Calu3 (cell line): Measurements from ENCODE around the gene DCDC2. TPM values are rescaled to one million over a fixed set of nuclear protein-coding genes. Genes with fewer than 3 reads are reported as not detected.

ENCODE experiments used
- BruUV-seq: library from RNA; stranded (reverse); fragments of 400-500 nt; replicated peaks from 2 replicates; lab custom pipeline; 2021; lab: Mats Ljungman, UMichigan
- CTCF ChIA-PET: fragments of 300-600 bp; sonication (Branson Sonifier 250); formaldehyde crosslinking; loops from one replicate; lab custom pipeline; 2022; ENCODE audit warnings: antibody characterized with exemption; lab: Charles Lee
- DNase-seq: peaks from one replicate; pipeline ENCODE4 v3.0.0; 2022
- H3K27ac Mint-ChIP-seq: one replicate; pipeline ENCODE4 v1.8.0; 2022; ENCODE audit warnings: mixed read lengths; ENCODE audit not compliant: unreplicated experiment
- H3K27me3 Mint-ChIP-seq: one replicate; pipeline ENCODE4 v1.8.0; 2022; ENCODE audit warnings: mixed read lengths; ENCODE audit not compliant: unreplicated experiment
- H3K36me3 Mint-ChIP-seq: one replicate; pipeline ENCODE4 v1.8.0; 2022; ENCODE audit warnings: mild to moderate bottlenecking, moderate library complexity, mixed read lengths; ENCODE audit not compliant: insufficient read depth, unreplicated experiment
- H3K4me1 Mint-ChIP-seq: one replicate; pipeline ENCODE4 v1.8.0; 2022; ENCODE audit warnings: mild to moderate bottlenecking, low read depth, mixed read lengths; ENCODE audit not compliant: unreplicated experiment
- H3K4me3 Mint-ChIP-seq: one replicate; pipeline ENCODE4 v1.8.0; 2022; ENCODE audit warnings: mild to moderate bottlenecking, low read depth, moderate library complexity, mixed read lengths; ENCODE audit not compliant: unreplicated experiment
- H3K9me3 Mint-ChIP-seq: one replicate; pipeline ENCODE4 v1.8.0; 2022; ENCODE audit warnings: low read depth, mixed read lengths; ENCODE audit not compliant: unreplicated experiment
- CTCF ChIP-seq: fragments of 200-600 bp; IDR thresholded peaks from one replicate; pipeline ENCODE4 v1.8.0; 2022; ENCODE audit warnings: antibody characterized with exemption; ENCODE audit not compliant: unreplicated experiment
- intact Hi-C: fragments of 100-400 bp; cut with micrococcal nuclease; formaldehyde crosslinking; loops from one replicate; pipeline ENCODE4 v1.10.0; 2022; ENCODE audit not compliant: unreplicated experiment
- total RNA-seq: library from RNA; stranded (reverse); gene quantifications from 2 replicates; pipeline ENCODE4 v1.2.3, GENCODE V29; 2022

The DCDC2 gene
- total RNA-seq, 1 experiment from 2014 or later = 91.8 TPM

- H3K27ac Mint-ChIP-seq = no peak overlapping the region
- DNase-seq = no peak
- H3K4me3 Mint-ChIP-seq = no peak overlapping the region
- CTCF ChIA-PET = interaction anchor here (0.6 kb wide), 1 partner anchor 61 kb away, joined by 3 read pairs; no protein-coding TSS in a partner anchor
- no TSS peak for BruUV-seq
- no peaks in the 10 kb centered on the region for H3K9me3 Mint-ChIP-seq
- TF ChIP-seq CTCF = no peak
- peaks cover 66% of the 10 kb centered on the region for H3K4me1 Mint-ChIP-seq
- peaks cover 7% of the 10 kb centered on the region for H3K36me3 Mint-ChIP-seq
- no peaks in the 10 kb centered on the region for H3K27me3 Mint-ChIP-seq
- intact Hi-C loops = no loop called here
Measured at GRCh38 chr6:24327756-24328155, 30.1 kb downstream of the DCDC2 start.

- no peak for DNase-seq
- no peak overlapping the region for H3K4me3 Mint-ChIP-seq
- CTCF ChIA-PET = no interaction called here
- no peaks in the 10 kb centered on the region for H3K27me3 Mint-ChIP-seq
- no TSS peak for BruUV-seq
- H3K9me3 Mint-ChIP-seq = no peaks in the 10 kb centered on the region
- TF ChIP-seq CTCF = no peak
- intact Hi-C loops = loop anchor here (2.0 kb wide), 1 partner anchor 43 kb away; no protein-coding TSS in a partner anchor
- no peak overlapping the region for H3K27ac Mint-ChIP-seq
- H3K4me1 Mint-ChIP-seq = peaks cover 71% of the 10 kb centered on the region
- peaks cover 13% of the 10 kb centered on the region for H3K36me3 Mint-ChIP-seq
Measured at GRCh38 chr6:24325978-24326377, 31.9 kb downstream of the DCDC2 start.

GRCh38 chr6:24324617-24325016 is 33.2 kb downstream of the DCDC2 start:
- peak overlapping the region; percentile 45 for H3K27ac Mint-ChIP-seq
- H3K9me3 Mint-ChIP-seq = no peaks in the 10 kb centered on the region
- H3K4me3 Mint-ChIP-seq = no peak overlapping the region
- TF ChIP-seq CTCF = no peak
- H3K27me3 Mint-ChIP-seq = no peaks in the 10 kb centered on the region
- peaks cover 13% of the 10 kb centered on the region for H3K36me3 Mint-ChIP-seq
- BruUV-seq = no TSS peak
- DNase-seq = no peak
- intact Hi-C loops = loop anchor here (2.0 to 5.0 kb wide), 2 partner anchors 33 to 42 kb away; partner anchors contain the start of gene DCDC2
- peaks cover 66% of the 10 kb centered on the region for H3K4me1 Mint-ChIP-seq
- CTCF ChIA-PET = interaction anchor here (0.8 to 1.6 kb wide), 6 partner anchors 8 to 35 kb away, joined by 3 to 7 read pairs (median 4); partner anchors contain the start of gene DCDC2

- CTCF ChIA-PET = interaction anchor here (0.6 to 1.6 kb wide), 10 partner anchors 9 to 363 kb away, joined by 3 to 7 read pairs (median 3); partner anchors contain the start of gene DCDC2
- intact Hi-C loops = loop anchor here (2.0 to 5.0 kb wide), 2 partner anchors 34 to 41 kb away; partner anchors contain the start of gene DCDC2
- peak overlapping the region; percentile 5 for H3K4me3 Mint-ChIP-seq
- H3K9me3 Mint-ChIP-seq = no peaks in the 10 kb centered on the region
- peaks cover 67% of the 10 kb centered on the region for H3K4me1 Mint-ChIP-seq
- no TSS peak for BruUV-seq
- peak overlapping the region; percentile 45 for H3K27ac Mint-ChIP-seq
- TF ChIP-seq CTCF = no peak
- peaks cover 13% of the 10 kb centered on the region for H3K36me3 Mint-ChIP-seq
- DNase-seq = no peak
- no peaks in the 10 kb centered on the region for H3K27me3 Mint-ChIP-seq
Measured at GRCh38 chr6:24323632-24324337, 34.1 kb downstream of the DCDC2 start.
